ENCODE results near the gene CD6. TPM values are rescaled to one million over a fixed set of nuclear protein-coding genes. Genes with fewer than 3 reads are reported as not detected.

The CD6 gene
- total RNA-seq, 1 experiment from 2014 or later, result not detected

DNA sequence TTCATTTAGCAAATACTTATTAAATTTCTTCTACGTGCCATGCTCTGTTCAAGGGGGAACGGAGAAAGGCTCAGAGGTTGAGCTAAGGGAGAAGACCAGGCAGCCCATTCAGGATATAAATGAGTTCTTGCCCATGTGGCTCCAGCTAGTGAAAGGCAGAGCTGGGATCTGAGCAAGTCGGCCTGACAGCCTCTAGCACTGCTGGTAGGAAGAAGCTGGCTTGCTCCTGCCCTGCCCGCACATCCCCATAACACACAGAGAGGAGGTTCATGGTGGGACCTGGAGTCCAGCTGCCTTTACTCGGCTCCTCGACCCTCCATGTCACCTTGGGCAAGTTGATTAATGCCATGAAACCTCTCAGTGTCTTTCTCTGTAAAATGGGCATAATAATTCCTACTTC lies 21.5 kb upstream of the CD6 start:
- no peak overlapping the region for H3K27ac ChIP-seq (ENCODE audit: insufficient read length, low read depth, low read length)
- H3K4ac ChIP-seq (ENCODE audit: low read depth, low read length), result no peak overlapping the region
- H3K14ac ChIP-seq (ENCODE audit: insufficient read depth, low read length), result no peak overlapping the region
- no peak overlapping the region for H4K5ac ChIP-seq (ENCODE audit: insufficient read length, low read depth, low read length)
- DNase-seq, result no peak
- H2BK12ac ChIP-seq (ENCODE audit: insufficient read length, low read depth, low read length), result no peak overlapping the region
- no peak overlapping the region for H3T11ph ChIP-seq (ENCODE audit: low read length)
- no peak overlapping the region for H2BK120ac ChIP-seq (ENCODE audit: low read depth, low read length, poor library complexity, severe bottlenecking)
- H4K20me1 ChIP-seq (ENCODE audit: control insufficient read depth, insufficient read depth, insufficient read length), result no peaks in the 10 kb centered on the region
- no peak overlapping the region for H2BK15ac ChIP-seq (ENCODE audit: low read depth, low read length)
- H3K27ac Mint-ChIP-seq, result no peak overlapping the region
- no peak overlapping the region for H4K91ac ChIP-seq (ENCODE audit: insufficient read length, low read depth, low read length)
- H3K79me1 ChIP-seq (ENCODE audit: insufficient read depth, low read depth, low read length, poor library complexity, severe bottlenecking), result no peaks in the 10 kb centered on the region
- H3K79me2 ChIP-seq (ENCODE audit: insufficient read depth, low read length), result no peaks in the 10 kb centered on the region
- no peak overlapping the region for H2BK5ac ChIP-seq (ENCODE audit: insufficient read length, low read length)
- peak overlapping the region; percentile 22 for H3K4me2 ChIP-seq (ENCODE audit: insufficient read depth, insufficient read length, low read length)
- no peak overlapping the region for H2AFZ ChIP-seq (ENCODE audit: low read length)
- H3K23ac ChIP-seq (ENCODE audit: insufficient read length, low read depth, low read length), result no peak overlapping the region
- H3K4me3 Mint-ChIP-seq, result peak overlapping the region; percentile 22 to 76; a peak in 4 of 5 replicates
- no peaks in the 10 kb centered on the region for H3K9me3 Mint-ChIP-seq
- TF ChIP-seq CTCF (conservative IDR thresholded peaks at IDR 0.05), result no peak
- no peaks in the 10 kb centered on the region for H3K4me1 ChIP-seq (ENCODE audit: insufficient read depth, low read length)
- H3K9me3 ChIP-seq (ENCODE audit: control insufficient read depth, low read depth, low read length), result no peaks in the 10 kb centered on the region
- H3K56ac ChIP-seq (ENCODE audit: insufficient read length, low read depth, low read length), result no peak overlapping the region
- peaks cover 15% of the 10 kb centered on the region for H3K23me2 ChIP-seq (ENCODE audit: insufficient read length, low read depth, low read length, poor library complexity, severe bottlenecking)
- H4K8ac ChIP-seq (replicated peaks; ENCODE audit: insufficient read length, low read depth, low read length), result no peak overlapping the region
- H3K4me1 Mint-ChIP-seq, result peaks cover 38 to 44% of the 10 kb centered on the region in 2 experiments
- no peak overlapping the region for H2AK5ac ChIP-seq (ENCODE audit: insufficient read length, low read length)
- H3K27me3 Mint-ChIP-seq (ENCODE audit: low read depth), result peaks cover 50% of the 10 kb centered on the region
- H2BK20ac ChIP-seq (ENCODE audit: low read depth, low read length, poor library complexity, severe bottlenecking), result no peak overlapping the region
- WGBS (ENCODE audit: extremely low coverage, insufficient read length, low lambda C conversion rate), result no CpG with 5 or more reads among the region's 6 CpGs
- peaks cover 0 to 9% (median 0%) of the 10 kb centered on the region in 3 experiments; a peak in 5 of 7 replicates for H3K36me3 Mint-ChIP-seq (ENCODE audit: insufficient read depth in 1 of 3, low read depth in 3 of 3)
- no peak overlapping the region for H3K18ac ChIP-seq (ENCODE audit: insufficient read length, low read depth, low read length)
- H3K27me3 ChIP-seq (ENCODE audit: insufficient read depth, low read length), result no peaks in the 10 kb centered on the region; the same call in 1 of the 2 replicates
- H3K9ac ChIP-seq (ENCODE audit: extremely low read depth, insufficient read length, low read length), result no peak overlapping the region

Data from H9 (cell line).